ENCODE results near the gene SMIM10L2A.

The SMIM10L2A gene

GRCh38 chrX:135421932-135422809, at the start of gene SMIM10L2A:
Gene SMIM10L2A, plus strand, starts transcription at chrX:135421944. Its CDS starts 188 bp downstream, at chrX:135422132.
- DNase-seq (ENCODE audit: low read depth, low spot score), result no peak
- in situ Hi-C loops (cut with HindIII; ENCODE audit: low sequenced_read_pairs), result no loop called here
- no peak for TF ChIP-seq CTCF (IDR thresholded peaks at IDR 0.05; ENCODE audit: low read depth, low read length)
- peak within 1 kb of the TSS; percentile 25 for H3K4me3 ChIP-seq (ENCODE audit: low read depth, low read length)

GRCh38 chrX:135373357-135373756, 48.4 kb upstream of the SMIM10L2A start:
- no peak for TF ChIP-seq CTCF (IDR thresholded peaks at IDR 0.05; ENCODE audit: low read depth, low read length)
- DNase-seq (ENCODE audit: low read depth, low spot score), result no peak
- in situ Hi-C loops (cut with HindIII; ENCODE audit: low sequenced_read_pairs), result no loop called here
- H3K4me3 ChIP-seq (ENCODE audit: low read depth, low read length), result no peak overlapping the region

- H3K4me3 ChIP-seq (ENCODE audit: low read depth, low read length), result no peak overlapping the region
- in situ Hi-C loops (cut with HindIII; ENCODE audit: low sequenced_read_pairs), result no loop called here
- DNase-seq (ENCODE audit: low read depth, low spot score), result no peak
- no peak for TF ChIP-seq CTCF (IDR thresholded peaks at IDR 0.05; ENCODE audit: low read depth, low read length)
Observed at GRCh38 chrX:135382260-135382659, 39.5 kb upstream of the SMIM10L2A start.

GRCh38 chrX:135383249-135383648, 38.5 kb upstream of the SMIM10L2A start:
- in situ Hi-C loops (cut with HindIII; ENCODE audit: low sequenced_read_pairs), result no loop called here
- no peak overlapping the region for H3K4me3 ChIP-seq (ENCODE audit: low read depth, low read length)
- TF ChIP-seq CTCF (IDR thresholded peaks at IDR 0.05; ENCODE audit: low read depth, low read length), result no peak
- no peak for DNase-seq (ENCODE audit: low read depth, low spot score)

- DNase-seq (ENCODE audit: low read depth, low spot score), result no peak
- no peak overlapping the region for H3K4me3 ChIP-seq (ENCODE audit: low read depth, low read length)
- in situ Hi-C loops (cut with HindIII; ENCODE audit: low sequenced_read_pairs), result no loop called here
- TF ChIP-seq CTCF (IDR thresholded peaks at IDR 0.05; ENCODE audit: low read depth, low read length), result no peak
Observed at GRCh38 chrX:135384161-135384836, 37.4 kb upstream of the SMIM10L2A start.

- in situ Hi-C loops (cut with HindIII; ENCODE audit: low sequenced_read_pairs), result no loop called here
- H3K4me3 ChIP-seq (ENCODE audit: low read depth, low read length), result no peak overlapping the region
- DNase-seq (ENCODE audit: low read depth, low spot score), result no peak
- TF ChIP-seq CTCF (IDR thresholded peaks at IDR 0.05; ENCODE audit: low read depth, low read length), result no peak
Observed at GRCh38 chrX:135388841-135389240, 32.9 kb upstream of the SMIM10L2A start.

All from astrocyte of the spinal cord (primary cell).